GM12878 (cell line): ENCODE results near the gene MTMR6. TPM values are rescaled to one million over a fixed set of nuclear protein-coding genes. Genes with fewer than 3 reads are reported as not detected.

Experiments used
- ATAC-seq: fragments of 200-7000 bp; cut with Tn5 transposase; 3 replicates; pipeline ENCODE4 v1.9.1; 2020; ENCODE audit warnings: mild to moderate bottlenecking, moderate library complexity
- BruUV-seq: library from RNA; stranded (reverse); fragments of 400-500 nt; replicated peaks from 2 replicates; lab custom pipeline; 2021; lab: Mats Ljungman, UMichigan
- CTCF ChIA-PET: fragments of 300-600 bp; sonication (Branson Sonifier 250); formaldehyde crosslinking; extraction: SDS; loops from one replicate; lab custom pipeline; 2021; ENCODE audit warnings: inconsistent platforms; lab: Yijun Ruan, JAX
- POLR2A ChIA-PET: fragments of 350-600 bp; formaldehyde crosslinking; extraction: SDS; loops from one replicate; lab custom pipeline; 2021; ENCODE audit warnings: inconsistent platforms; lab: Charles Lee
- RAD21 ChIA-PET: fragments of 300-600 bp; sonication (Branson Sonifier 250); formaldehyde crosslinking; loops from one replicate; lab custom pipeline; 2023; ENCODE audit warnings: antibody characterized with exemption; ENCODE audit not compliant: unreplicated experiment; lab: Charles Lee
- SMC1A ChIA-PET: fragments of 300-600 bp; sonication (Branson Sonifier 250); formaldehyde crosslinking; loops from one replicate; lab custom pipeline; 2023; ENCODE audit not compliant: unreplicated experiment, uncharacterized antibody; lab: Charles Lee
- DNase-seq: peaks from one replicate; pipeline ENCODE4 v3.0.0-alpha.2; 2011; ENCODE audit warnings: low read depth, low spot score
- FAIRE-seq: peaks from 3 replicates; lab custom pipeline; 2011; peaks lifted over from hg19 to GRCh38; lab: Jason Lieb, UNC
- H2AFZ ChIP-seq: 2 replicates; pipeline ENCODE4 v1.6.0; 2011; ENCODE audit warnings: low read depth, low read length, control low read depth; ENCODE audit not compliant: control insufficient read depth
- H3K27ac ChIP-seq: 2 replicates; pipeline ENCODE4 v1.5.1; 2011; ENCODE audit warnings: control low read depth; ENCODE audit not compliant: control insufficient read depth, insufficient read depth
- H3K27me3 ChIP-seq, 2 experiments: replicated peaks in 1 of 2; 2 replicates each; pipeline versions ENCODE4 v1.6.0 to v1.6.1; 2011; ENCODE audit warnings: low read length in 1 of 2; ENCODE audit not compliant: control insufficient read depth in 2 of 2, insufficient read depth in 2 of 2
- H3K36me3 ChIP-seq, 2 experiments: 2 replicates each; pipeline ENCODE4 v1.5.1; 2011; ENCODE audit warnings: low read length in 1 of 2; ENCODE audit not compliant: control insufficient read depth in 2 of 2, insufficient read depth in 2 of 2
- H3K4me1 ChIP-seq: 2 replicates; pipeline ENCODE4 v1.6.1; 2011; ENCODE audit warnings: mild to moderate bottlenecking, low read length, moderate library complexity, mixed read lengths; ENCODE audit not compliant: control insufficient read depth, insufficient read depth
- H3K4me2 ChIP-seq: 2 replicates; pipeline ENCODE4 v1.6.0; 2011; ENCODE audit warnings: control low read depth; ENCODE audit not compliant: control insufficient read depth, insufficient read depth
- H3K4me3 ChIP-seq: fragments of 200-600 bp; sonication (generic); 2 replicates; pipeline ENCODE4 v1.5.1; 2016
- H3K79me2 ChIP-seq: 2 replicates; pipeline ENCODE4 v1.6.0; 2011; ENCODE audit warnings: low read length; ENCODE audit not compliant: control insufficient read depth, insufficient read depth
- H3K9ac ChIP-seq: 2 replicates; pipeline ENCODE4 v1.8.0; 2011; ENCODE audit warnings: low read length, control low read depth, mixed read lengths; ENCODE audit not compliant: control insufficient read depth, insufficient read depth
- H3K9me3 ChIP-seq: replicated peaks from 3 replicates; pipeline ENCODE4 v1.5.1; 2011; ENCODE audit warnings: mild to moderate bottlenecking, low read length; ENCODE audit not compliant: control insufficient read depth, insufficient read depth
- H4K20me1 ChIP-seq: 2 replicates; pipeline ENCODE4 v1.6.0; 2011; ENCODE audit not compliant: control insufficient read depth, insufficient read depth
- ASH2L ChIP-seq: fragments of 300-600, 200-600 bp; sonication (generic); IDR thresholded peaks from 2 replicates; pipeline ENCODE4 v1.6.1; 2017; ENCODE audit warnings: low read depth, mild to moderate bottlenecking, borderline replicate concordance
- CREB1 ChIP-seq: IDR thresholded peaks from 2 replicates; pipeline ENCODE4 v1.6.1; 2012; ENCODE audit warnings: low read depth, mild to moderate bottlenecking, inconsistent platforms
- CREM ChIP-seq: IDR thresholded peaks from 2 replicates; pipeline ENCODE4 v1.6.1; 2014; ENCODE audit warnings: antibody characterized with exemption, low read depth
- DPF2 ChIP-seq: fragments of 450-650 bp; IDR thresholded peaks from 2 replicates; pipeline ENCODE4 v1.6.1; 2017; ENCODE audit warnings: mild to moderate bottlenecking
- FOXM1 ChIP-seq: IDR thresholded peaks from 2 replicates; pipeline ENCODE4 v1.6.1; 2012; ENCODE audit warnings: low read depth, mild to moderate bottlenecking, inconsistent platforms, low read length, moderate library complexity
- HDAC2 ChIP-seq: fragments of 200-600 bp; sonication (generic); IDR thresholded peaks from 2 replicates; pipeline ENCODE4 v1.6.1; 2017
- HDGF ChIP-seq: fragments of 450-650 bp; IDR thresholded peaks from 2 replicates; pipeline ENCODE4 v1.6.1; 2016; ENCODE audit warnings: antibody characterized with exemption
- IKZF1 ChIP-seq: fragments of 450-650 bp; conservative IDR thresholded peaks from 2 replicates; pipeline ENCODE4 v1.6.1; 2017; ENCODE audit warnings: antibody characterized with exemption, mild to moderate bottlenecking
- KDM1A ChIP-seq: fragments of 200-600 bp; sonication (generic); IDR thresholded peaks from 2 replicates; pipeline ENCODE4 v1.6.1; 2016; ENCODE audit warnings: borderline replicate concordance
- MEF2B ChIP-seq: fragments of 450-650 bp; IDR thresholded peaks from 2 replicates; pipeline ENCODE4 v1.6.1; 2018; ENCODE audit warnings: mild to moderate bottlenecking, moderate library complexity; ENCODE audit not compliant: partially characterized antibody, poor library complexity, severe bottlenecking
- NBN ChIP-seq: fragments of 450-650 bp; IDR thresholded peaks from 2 replicates; pipeline ENCODE4 v1.6.1; 2016
- NFIC ChIP-seq: IDR thresholded peaks from 2 replicates; pipeline ENCODE4 v1.6.1; 2012; ENCODE audit warnings: low read depth, mild to moderate bottlenecking, inconsistent platforms, low read length, moderate library complexity
- RBBP5 ChIP-seq: fragments of 200-600 bp; sonication (generic); conservative IDR thresholded peaks from 2 replicates; pipeline ENCODE4 v1.6.1; 2016
- SMARCA5 ChIP-seq: fragments of 450-650 bp; IDR thresholded peaks from 2 replicates; pipeline ENCODE4 v1.6.1; 2017; ENCODE audit warnings: mild to moderate bottlenecking
- STAT3 ChIP-seq: IDR thresholded peaks from 2 replicates; pipeline ENCODE4 v1.6.1; 2011; ENCODE audit warnings: low read depth, low read length, improper control_type of control experiment
- TCF12 ChIP-seq: IDR thresholded peaks from 2 replicates; pipeline ENCODE4 v1.6.1; 2011; ENCODE audit warnings: low read depth, mild to moderate bottlenecking, low read length
- ZBED1 ChIP-seq: IDR thresholded peaks from 2 replicates; pipeline ENCODE4 v1.6.1; 2016; ENCODE audit warnings: borderline replicate concordance
- WGBS: methylation state at CpG from one replicate; pipeline ENCODE4 v1.1.6; 2016; ENCODE audit warnings: low lambda C conversion rate; ENCODE audit not compliant: insufficient replicate concordance, insufficient coverage; ENCODE audit errors: missing lambda C conversion rate; 5-methylcytosine and 5-hydroxymethylcytosine counted together
- in situ Hi-C: fragments of 300-500 bp; cut with MboI; formaldehyde crosslinking; loops from 9 replicates; pipeline ENCODE4 v1.14.3; 2018; ENCODE audit warnings: mixed read lengths
- intact Hi-C: fragments of 100-400 bp; cut with micrococcal nuclease; formaldehyde crosslinking; loops from one replicate; pipeline ENCODE4 v1.14.2; 2022; ENCODE audit not compliant: unreplicated experiment
- polyA plus RNA-seq, 11 experiments: library from polyadenylated mRNA; depleted of rRNA in 4 of 11; unstranded in 6 of 11; stranded (reverse) in 5 of 11; fragments of >200 nt; fragmentation: Nextera tagmentation in 4 of 11; fragmentation: Illumina TruSeq in 1 of 11; extraction: Ambion mirVana in 4 of 11; extraction: Trizol in 1 of 11; gene quantifications; 1 replicate in 1 of 11; 2 replicates in 10 of 11; pipeline versions ENCODE4 v1.2.1 to v1.2.3, GENCODE V29; 2011 to 2016; ENCODE audit warnings: inconsistent platforms in 2 of 11, missing spikeins in 2 of 11, low read depth in 1 of 11
- total RNA-seq, 4 experiments: library from RNA; depleted of rRNA in 3 of 4; stranded (reverse); fragments of >200 nt in 3 of 4; fragmentation: Illumina TruSeq in 1 of 4; extraction: Trizol in 1 of 4; gene quantifications; 2 replicates each; pipeline versions ENCODE4 v1.2.1 to v1.2.3, GENCODE V29; 2013 to 2021
- TF ChIP-seq, protein P1 (sequence below): fragments of 450-650 bp; IDR thresholded peaks from 2 replicates; pipeline ENCODE4 v1.6.1; 2017; ENCODE audit warnings: mild to moderate bottlenecking, moderate library complexity

The MTMR6 gene
- total and polyA plus RNA-seq, 10 of the 15 experiments (the other 5 are each of a cell fraction or from before 2014, with no cell fraction given): 9.8 to 24.2 (median 16.0) TPM

DNA sequence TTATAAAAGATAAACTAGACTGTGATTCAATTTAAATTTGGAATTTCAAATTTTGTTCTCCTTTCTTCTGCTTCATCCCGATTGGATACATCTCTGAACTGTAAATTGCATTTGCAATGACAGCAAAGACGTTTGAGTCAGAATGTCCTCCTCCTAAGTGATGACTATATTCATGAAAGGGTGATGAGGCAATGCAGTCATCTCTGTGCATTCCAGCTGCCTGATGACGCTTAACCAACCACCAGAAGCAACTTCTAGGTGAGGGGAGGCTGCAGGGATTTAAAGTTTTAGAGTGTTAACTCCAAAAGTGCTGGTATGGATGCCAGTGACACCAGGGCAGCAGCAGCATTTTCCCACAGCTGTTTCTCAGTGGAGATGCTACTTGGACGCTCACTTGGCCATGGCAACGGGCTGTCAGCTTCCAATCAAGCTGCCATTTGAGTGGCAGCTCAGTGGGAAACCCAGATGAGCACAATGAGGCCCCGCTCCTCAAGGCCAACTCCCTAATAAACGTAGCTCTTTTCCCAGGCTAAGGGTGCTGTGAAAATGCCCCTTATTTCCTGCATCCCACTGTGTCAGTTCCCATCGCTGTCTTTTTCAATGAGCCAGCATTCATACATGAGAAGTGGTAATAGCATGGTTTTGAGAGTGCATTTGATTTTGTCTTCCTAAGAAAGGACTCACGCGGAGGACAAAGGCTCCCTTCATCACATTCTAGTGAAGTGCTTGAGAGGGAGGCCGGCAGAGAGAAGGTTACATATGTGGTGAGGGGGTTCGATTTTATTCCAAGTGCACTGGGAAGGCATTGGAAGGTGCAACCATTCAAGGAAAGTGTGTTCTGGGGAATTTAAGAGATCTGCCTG lies 70.0 kb downstream of the MTMR6 start:
- no peaks in the 10 kb centered on the region for H4K20me1 ChIP-seq
- in situ Hi-C loops: no loop called here
- H3K9ac ChIP-seq: no peak overlapping the region
- ChIA-PET RAD21 (no interaction called here), CTCF (interaction anchor here (1.4 to 1.7 kb wide), 2 partner anchors 36 to 131 kb away, joined by 3 read pairs; no protein-coding TSS in a partner anchor), SMC1A (interaction anchor here (0.5 to 2.0 kb wide), 2 partner anchors 11 to 66 kb away, joined by 3 to 6 read pairs; no protein-coding TSS in a partner anchor), POLR2A (no interaction called here)
- whole genome bisulfite sequencing: 34% methylated on average over 12 of the region's 12 CpGs
- H3K27ac ChIP-seq: no peak overlapping the region
- no peaks in the 10 kb centered on the region for H3K79me2 ChIP-seq
- ATAC-seq (peak; percentile 46), DNase-seq (no peak), FAIRE-seq (no peak)
- intact Hi-C loops: no loop called here
- BruUV-seq: no TSS peak
- no peaks in the 10 kb centered on the region for H3K4me1 ChIP-seq
- H3K27me3 ChIP-seq: no peaks in the 10 kb centered on the region
- no peak overlapping the region for H2AFZ ChIP-seq
- TF ChIP-seq RBBP5 (no peak), HDAC2 (no peak), ZBED1 (no peak), ASH2L (no peak), NBN (no peak), TCF12 (no peak), STAT3 (no peak), HDGF (no peak), CREB1 (peak; percentile 78), MEF2B (no peak), KDM1A (no peak), SMARCA5 (no peak), IKZF1 (no peak), FOXM1 (no peak), DPF2 (no peak), CREM (0 out of 2 replicates have a peak, but pooled peaks have one; percentile 24), NFIC (no peak)
- TF ChIP-seq, protein P1, sequence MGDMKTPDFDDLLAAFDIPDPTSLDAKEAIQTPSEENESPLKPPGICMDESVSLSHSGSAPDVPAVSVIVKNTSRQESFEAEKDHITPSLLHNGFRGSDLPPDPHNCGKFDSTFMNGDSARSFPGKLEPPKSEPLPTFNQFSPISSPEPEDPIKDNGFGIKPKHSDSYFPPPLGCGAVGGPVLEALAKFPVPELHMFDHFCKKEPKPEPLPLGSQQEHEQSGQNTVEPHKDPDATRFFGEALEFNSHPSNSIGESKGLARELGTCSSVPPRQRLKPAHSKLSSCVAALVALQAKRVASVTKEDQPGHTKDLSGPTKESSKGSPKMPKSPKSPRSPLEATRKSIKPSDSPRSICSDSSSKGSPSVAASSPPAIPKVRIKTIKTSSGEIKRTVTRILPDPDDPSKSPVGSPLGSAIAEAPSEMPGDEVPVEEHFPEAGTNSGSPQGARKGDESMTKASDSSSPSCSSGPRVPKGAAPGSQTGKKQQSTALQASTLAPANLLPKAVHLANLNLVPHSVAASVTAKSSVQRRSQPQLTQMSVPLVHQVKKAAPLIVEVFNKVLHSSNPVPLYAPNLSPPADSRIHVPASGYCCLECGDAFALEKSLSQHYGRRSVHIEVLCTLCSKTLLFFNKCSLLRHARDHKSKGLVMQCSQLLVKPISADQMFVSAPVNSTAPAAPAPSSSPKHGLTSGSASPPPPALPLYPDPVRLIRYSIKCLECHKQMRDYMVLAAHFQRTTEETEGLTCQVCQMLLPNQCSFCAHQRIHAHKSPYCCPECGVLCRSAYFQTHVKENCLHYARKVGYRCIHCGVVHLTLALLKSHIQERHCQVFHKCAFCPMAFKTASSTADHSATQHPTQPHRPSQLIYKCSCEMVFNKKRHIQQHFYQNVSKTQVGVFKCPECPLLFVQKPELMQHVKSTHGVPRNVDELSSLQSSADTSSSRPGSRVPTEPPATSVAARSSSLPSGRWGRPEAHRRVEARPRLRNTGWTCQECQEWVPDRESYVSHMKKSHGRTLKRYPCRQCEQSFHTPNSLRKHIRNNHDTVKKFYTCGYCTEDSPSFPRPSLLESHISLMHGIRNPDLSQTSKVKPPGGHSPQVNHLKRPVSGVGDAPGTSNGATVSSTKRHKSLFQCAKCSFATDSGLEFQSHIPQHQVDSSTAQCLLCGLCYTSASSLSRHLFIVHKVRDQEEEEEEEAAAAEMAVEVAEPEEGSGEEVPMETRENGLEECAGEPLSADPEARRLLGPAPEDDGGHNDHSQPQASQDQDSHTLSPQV: no peak
- H3K4me2 ChIP-seq: no peak overlapping the region
- H3K9me3 ChIP-seq: no peaks in the 10 kb centered on the region
- no peaks in the 10 kb centered on the region for H3K36me3 ChIP-seq
- H3K4me3 ChIP-seq: no peak overlapping the region
